Measurements from ENCODE around the gene NPC2.

The NPC2 gene

DNA sequence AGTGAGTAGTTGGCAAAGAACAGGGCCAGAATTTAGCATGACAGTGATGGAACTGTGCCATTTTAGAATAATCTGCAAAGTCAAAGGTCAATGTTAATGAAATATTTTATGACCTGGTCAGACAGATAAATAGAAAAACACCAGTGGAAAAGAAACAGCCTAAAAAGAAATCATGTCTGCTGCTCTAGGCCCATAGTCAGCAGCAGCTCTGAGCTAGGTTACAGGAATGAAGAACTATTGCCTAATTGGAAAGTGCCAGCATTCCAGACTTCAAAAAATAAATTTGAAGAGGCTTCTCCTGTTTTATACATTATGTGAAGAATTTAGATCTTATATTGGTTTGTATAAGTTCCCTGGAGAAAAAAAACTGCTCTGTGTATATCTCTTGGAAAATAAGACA is 9.8 kb downstream of the NPC2 start:
- ChIA-PET CTCF (interaction anchor here (12.6 kb wide), 1 partner anchor 25 kb away, joined by 164 read pairs; no protein-coding TSS in a partner anchor), POLR2A (interaction anchor here (0.7 kb wide), 1 partner anchor 10 kb away, joined by 5 read pairs; the partner anchor contains the start of gene ISCA2)
- TF ChIP-seq, protein P1, sequence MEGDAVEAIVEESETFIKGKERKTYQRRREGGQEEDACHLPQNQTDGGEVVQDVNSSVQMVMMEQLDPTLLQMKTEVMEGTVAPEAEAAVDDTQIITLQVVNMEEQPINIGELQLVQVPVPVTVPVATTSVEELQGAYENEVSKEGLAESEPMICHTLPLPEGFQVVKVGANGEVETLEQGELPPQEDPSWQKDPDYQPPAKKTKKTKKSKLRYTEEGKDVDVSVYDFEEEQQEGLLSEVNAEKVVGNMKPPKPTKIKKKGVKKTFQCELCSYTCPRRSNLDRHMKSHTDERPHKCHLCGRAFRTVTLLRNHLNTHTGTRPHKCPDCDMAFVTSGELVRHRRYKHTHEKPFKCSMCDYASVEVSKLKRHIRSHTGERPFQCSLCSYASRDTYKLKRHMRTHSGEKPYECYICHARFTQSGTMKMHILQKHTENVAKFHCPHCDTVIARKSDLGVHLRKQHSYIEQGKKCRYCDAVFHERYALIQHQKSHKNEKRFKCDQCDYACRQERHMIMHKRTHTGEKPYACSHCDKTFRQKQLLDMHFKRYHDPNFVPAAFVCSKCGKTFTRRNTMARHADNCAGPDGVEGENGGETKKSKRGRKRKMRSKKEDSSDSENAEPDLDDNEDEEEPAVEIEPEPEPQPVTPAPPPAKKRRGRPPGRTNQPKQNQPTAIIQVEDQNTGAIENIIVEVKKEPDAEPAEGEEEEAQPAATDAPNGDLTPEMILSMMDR (IDR thresholded peaks at IDR 0.05; ENCODE audit: insufficient read depth, low read length, missing control alignments): no peak
- H3K4me3 ChIP-seq (ENCODE audit: low read depth, low read length): no peak overlapping the region
- no peak for DNase-seq (ENCODE audit: low read depth, low spot score)

DNA sequence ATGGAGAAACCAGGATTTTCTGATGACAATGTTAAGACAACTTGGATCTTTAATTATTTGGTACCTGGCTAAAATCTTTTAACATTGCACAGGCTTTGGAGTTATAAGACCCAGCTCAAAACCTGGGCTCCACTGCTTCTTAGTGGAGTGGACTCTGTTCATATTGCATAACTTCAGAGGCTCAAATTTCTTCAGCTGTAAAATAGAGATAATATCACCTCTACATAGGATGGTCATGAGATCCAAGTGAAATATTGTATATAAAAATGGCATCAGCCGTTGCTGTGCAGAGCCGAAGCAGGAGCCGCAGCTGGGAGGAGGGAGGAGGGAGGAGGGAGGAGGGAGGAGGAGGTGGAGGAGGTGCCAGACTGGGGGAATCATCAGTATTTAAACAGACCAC is 10.5 kb downstream of the NPC2 start:
- H3K4me3 ChIP-seq (ENCODE audit: low read depth, low read length): no peak overlapping the region
- TF ChIP-seq, protein P1 (IDR thresholded peaks at IDR 0.05; ENCODE audit: insufficient read depth, low read length, missing control alignments): no peak
- no peak for DNase-seq (ENCODE audit: low read depth, low spot score)
- CTCF ChIA-PET: interaction anchor here (1.1 to 12.6 kb wide), 5 partner anchors 8 to 158 kb away, joined by 4 to 164 read pairs (median 85); no protein-coding TSS in a partner anchor
- POLR2A ChIA-PET: no interaction called here

DNA sequence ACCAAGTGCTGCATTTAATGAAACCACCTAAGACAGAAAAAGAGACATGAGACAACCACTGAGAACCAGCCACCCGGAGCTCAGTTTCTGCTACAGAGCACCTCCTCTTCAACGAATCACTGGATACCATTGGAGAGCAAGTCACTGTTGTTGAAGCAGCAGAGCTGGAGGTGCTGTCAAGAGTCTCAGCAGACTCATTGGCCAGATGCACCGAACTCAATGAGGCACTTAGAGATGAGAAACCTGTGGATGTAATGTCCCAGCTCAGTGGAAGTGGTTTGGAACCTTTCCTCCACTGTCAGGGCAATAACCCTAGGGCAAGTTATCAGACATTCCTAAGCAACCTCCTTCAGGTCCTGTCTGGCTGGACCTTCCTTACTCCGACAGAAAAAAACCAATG is 13.1 kb downstream of the NPC2 start:
- POLR2A ChIA-PET: no interaction called here
- no peak overlapping the region for H3K4me3 ChIP-seq (ENCODE audit: low read depth, low read length)
- CTCF ChIA-PET: interaction anchor here (0.6 to 12.6 kb wide), 18 partner anchors 9 to 379 kb away, joined by 3 to 164 read pairs (median 6); partner anchors contain the start of gene ABCD4
- TF ChIP-seq, protein P1 (IDR thresholded peaks at IDR 0.05; ENCODE audit: insufficient read depth, low read length, missing control alignments): no peak
- DNase-seq (ENCODE audit: low read depth, low spot score): no peak

DNA sequence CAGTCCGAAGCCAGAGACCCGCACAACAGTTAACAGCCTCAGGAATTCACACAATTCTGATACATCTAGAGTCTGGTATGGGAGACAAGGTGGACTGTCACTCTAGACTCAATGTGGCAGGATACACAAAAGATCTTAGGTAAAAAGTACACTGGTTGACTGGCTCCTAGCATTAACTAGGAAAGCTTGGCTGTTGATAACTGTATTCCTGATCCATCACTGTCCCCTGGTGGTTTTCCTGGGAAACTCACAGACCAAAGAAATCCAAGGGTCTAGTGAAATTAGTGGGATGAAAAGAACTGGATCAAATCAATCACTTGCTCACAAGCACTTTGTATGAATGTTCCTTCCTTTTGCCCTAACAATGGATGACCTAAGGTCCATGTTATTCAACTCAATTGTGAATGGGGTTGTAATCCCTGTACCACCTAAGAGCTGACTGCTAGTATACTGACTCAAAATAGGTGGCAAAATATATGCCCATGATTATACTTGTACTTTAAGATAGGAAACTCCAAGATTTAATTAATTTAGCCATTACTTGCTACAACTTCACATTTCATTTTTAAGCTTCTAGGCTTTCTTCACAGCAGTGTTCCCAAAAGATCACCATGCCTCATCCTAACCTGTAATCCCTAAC is 14.0 kb downstream of the NPC2 start:
- no peak for DNase-seq (ENCODE audit: low read depth, low spot score)
- POLR2A ChIA-PET: no interaction called here
- CTCF ChIA-PET: interaction anchor here (0.6 to 12.6 kb wide), 25 partner anchors 9 to 378 kb away, joined by 3 to 164 read pairs (median 5); partner anchors contain the start of gene ABCD4
- TF ChIP-seq, protein P1 (IDR thresholded peaks at IDR 0.05; ENCODE audit: insufficient read depth, low read length, missing control alignments): peak; percentile 64
- H3K4me3 ChIP-seq (ENCODE audit: low read depth, low read length): no peak overlapping the region

DNA sequence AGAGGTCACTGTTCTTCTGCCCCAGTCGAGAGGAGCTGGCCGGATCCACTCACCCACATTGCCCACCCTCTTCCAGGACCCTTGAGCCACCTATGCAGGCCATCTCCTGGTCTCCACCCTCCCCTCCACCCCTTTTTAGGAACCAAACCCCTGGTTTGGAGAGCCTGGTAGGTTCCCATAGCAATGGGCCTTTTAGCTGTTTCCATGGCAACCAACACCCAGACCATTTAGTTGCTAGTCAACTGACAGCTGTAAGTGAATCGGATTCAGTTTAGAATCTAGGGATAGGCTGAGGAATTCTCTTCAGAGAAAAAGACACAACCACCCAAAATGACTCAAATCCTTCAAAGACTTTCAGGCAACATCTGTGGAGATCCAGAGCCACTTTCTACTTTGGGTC is 16.5 kb downstream of the NPC2 start:
- DNase-seq (ENCODE audit: low read depth, low spot score): no peak
- no peak overlapping the region for H3K4me3 ChIP-seq (ENCODE audit: low read depth, low read length)
- ChIA-PET POLR2A (no interaction called here), CTCF (interaction anchor here (1.0 to 12.6 kb wide), 7 partner anchors 18 to 219 kb away, joined by 3 to 164 read pairs (median 6); no protein-coding TSS in a partner anchor)
- TF ChIP-seq, protein P1 (IDR thresholded peaks at IDR 0.05; ENCODE audit: insufficient read depth, low read length, missing control alignments): no peak

DNA sequence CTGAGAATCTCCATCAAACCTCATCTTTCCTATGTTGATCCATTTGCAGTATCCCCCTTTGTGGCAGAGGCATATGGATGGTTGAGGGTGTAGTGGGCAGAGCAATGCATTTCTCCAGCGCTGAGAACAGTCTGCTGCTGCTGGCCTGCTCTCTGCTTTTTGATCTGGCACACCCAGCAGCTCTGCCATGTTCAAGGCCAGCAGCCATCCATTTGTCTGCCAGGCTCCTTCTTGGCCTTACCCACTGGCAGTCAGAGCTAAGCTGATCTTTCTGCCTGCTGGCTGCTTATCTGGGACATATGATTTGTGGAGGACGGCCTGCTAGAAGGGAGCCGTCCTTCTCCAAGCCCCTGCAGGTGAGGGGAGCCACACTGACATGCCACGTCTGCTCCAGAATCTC is 17.0 kb downstream of the NPC2 start:
- TF ChIP-seq, protein P1 (IDR thresholded peaks at IDR 0.05; ENCODE audit: insufficient read depth, low read length, missing control alignments): no peak
- CTCF ChIA-PET: interaction anchor here (1.0 to 12.6 kb wide), 9 partner anchors 8 to 219 kb away, joined by 3 to 164 read pairs (median 6); partner anchors contain the start of gene ABCD4
- no peak overlapping the region for H3K4me3 ChIP-seq (ENCODE audit: low read depth, low read length)
- POLR2A ChIA-PET: interaction anchor here (0.8 kb wide), 1 partner anchor 17 kb away, joined by 4 read pairs; the partner anchor contains the start of genes ISCA2 and NPC2
- DNase-seq (ENCODE audit: low read depth, low spot score): no peak

Data from AG04449 (cell line).